K562 (cell line): ENCODE data around the gene MACF1. TPM values are rescaled to one million over a fixed set of nuclear protein-coding genes. Genes with fewer than 3 reads are reported as not detected.

ENCODE experiments used
- CHD1 ChIP-seq: fragments of 200-600 bp; sonication (generic); IDR thresholded peaks from one replicate; pipeline ENCODE4 v1.6.1; 2012; ENCODE audit warnings: mild to moderate bottlenecking, moderate library complexity, low read length, inconsistent platforms
- HLTF ChIP-seq: fragments of 450-650 bp; IDR thresholded peaks from 2 replicates; pipeline ENCODE4 v1.6.1; 2016
- LARP7 ChIP-seq: fragments of 450-650 bp; IDR thresholded peaks from 2 replicates; pipeline ENCODE4 v1.6.1; 2016
- ZMIZ1 ChIP-seq, 2 experiments: fragments of 150-350 bp in 1 of 2; IDR thresholded peaks; 2 replicates each; pipeline ENCODE4 v1.6.1; 2012 to 2016; ENCODE audit warnings: low read depth in 2 of 2, low read length in 2 of 2, mild to moderate bottlenecking in 1 of 2, moderate library complexity in 1 of 2
- ZNF3 ChIP-seq: fragments of 250-450 bp; sonication (Bioruptor Pico); IDR thresholded peaks from 2 replicates; pipeline ENCODE4 v1.5.0; 2021; ENCODE audit warnings: mild to moderate bottlenecking, moderate library complexity
- ZNF668 ChIP-seq: fragments of 250-450 bp; sonication (Bioruptor Pico); IDR thresholded peaks from 2 replicates; pipeline ENCODE4 v1.8.0; 2022; ENCODE audit warnings: mild to moderate bottlenecking, inconsistent platforms
- polyA plus RNA-seq, 8 experiments: library from polyadenylated mRNA; depleted of rRNA in 4 of 8; stranded (reverse) in 5 of 8; unstranded in 3 of 8; fragments of >200 nt; fragmentation: Nextera tagmentation in 2 of 8; fragmentation: Illumina TruSeq in 1 of 8; extraction: Ambion mirVana in 2 of 8; extraction: Trizol in 1 of 8; gene quantifications; 2 replicates each; pipeline versions ENCODE4 v1.2.1 to v1.2.3, GENCODE V29; 2011 to 2014; ENCODE audit warnings: inconsistent platforms in 1 of 8, missing spikeins in 1 of 8
- total RNA-seq, 7 experiments: library from RNA; depleted of rRNA in 6 of 7; stranded (reverse); fragments of >200 nt in 6 of 7; fragmentation: Illumina TruSeq in 2 of 7; extraction: Trizol in 2 of 7; gene quantifications; 2 replicates each; pipeline versions ENCODE4 v1.2.1 to v1.2.3, GENCODE V29; 2011 to 2021; ENCODE audit warnings: low replicate concordance in 1 of 7
- TF ChIP-seq, protein P1 (sequence below), 2 experiments: fragments of 450-650 bp in 1 of 2; sonication (generic) in 1 of 2; formaldehyde crosslinking in 1 of 2; IDR thresholded peaks; 2 replicates each; pipeline versions ENCODE4 v1.7.1 to v1.9.0; 2016 to 2022; ENCODE audit warnings: inconsistent platforms in 1 of 2, mild to moderate bottlenecking in 1 of 2, missing genetic modification reagents in 1 of 2

The MACF1 gene
- total and polyA plus RNA-seq, 9 of the 15 experiments (the other 6 are each of a cell fraction or from before 2014, with no cell fraction given), result 13.2 to 232 (median 112) TPM

GRCh38 chr1:39170731-39171667, 33.5 kb upstream of the MACF1 start (continued):
- TF ChIP-seq ZMIZ1 (IDR thresholded peaks at IDR 0.05; ENCODE audit: low read depth in 2 of 2, low read length in 2 of 2) (no peak), LARP7 (0 out of 2 replicates have a peak, but pooled peaks have one; percentile 41), HLTF (no peak), ZNF3 (no peak), ZNF668 (CRISPR knock-in tag) (0 out of 2 replicates have a peak, but pooled peaks have one; percentile 13), CHD1 (no peak)
- TF ChIP-seq, protein P1, sequence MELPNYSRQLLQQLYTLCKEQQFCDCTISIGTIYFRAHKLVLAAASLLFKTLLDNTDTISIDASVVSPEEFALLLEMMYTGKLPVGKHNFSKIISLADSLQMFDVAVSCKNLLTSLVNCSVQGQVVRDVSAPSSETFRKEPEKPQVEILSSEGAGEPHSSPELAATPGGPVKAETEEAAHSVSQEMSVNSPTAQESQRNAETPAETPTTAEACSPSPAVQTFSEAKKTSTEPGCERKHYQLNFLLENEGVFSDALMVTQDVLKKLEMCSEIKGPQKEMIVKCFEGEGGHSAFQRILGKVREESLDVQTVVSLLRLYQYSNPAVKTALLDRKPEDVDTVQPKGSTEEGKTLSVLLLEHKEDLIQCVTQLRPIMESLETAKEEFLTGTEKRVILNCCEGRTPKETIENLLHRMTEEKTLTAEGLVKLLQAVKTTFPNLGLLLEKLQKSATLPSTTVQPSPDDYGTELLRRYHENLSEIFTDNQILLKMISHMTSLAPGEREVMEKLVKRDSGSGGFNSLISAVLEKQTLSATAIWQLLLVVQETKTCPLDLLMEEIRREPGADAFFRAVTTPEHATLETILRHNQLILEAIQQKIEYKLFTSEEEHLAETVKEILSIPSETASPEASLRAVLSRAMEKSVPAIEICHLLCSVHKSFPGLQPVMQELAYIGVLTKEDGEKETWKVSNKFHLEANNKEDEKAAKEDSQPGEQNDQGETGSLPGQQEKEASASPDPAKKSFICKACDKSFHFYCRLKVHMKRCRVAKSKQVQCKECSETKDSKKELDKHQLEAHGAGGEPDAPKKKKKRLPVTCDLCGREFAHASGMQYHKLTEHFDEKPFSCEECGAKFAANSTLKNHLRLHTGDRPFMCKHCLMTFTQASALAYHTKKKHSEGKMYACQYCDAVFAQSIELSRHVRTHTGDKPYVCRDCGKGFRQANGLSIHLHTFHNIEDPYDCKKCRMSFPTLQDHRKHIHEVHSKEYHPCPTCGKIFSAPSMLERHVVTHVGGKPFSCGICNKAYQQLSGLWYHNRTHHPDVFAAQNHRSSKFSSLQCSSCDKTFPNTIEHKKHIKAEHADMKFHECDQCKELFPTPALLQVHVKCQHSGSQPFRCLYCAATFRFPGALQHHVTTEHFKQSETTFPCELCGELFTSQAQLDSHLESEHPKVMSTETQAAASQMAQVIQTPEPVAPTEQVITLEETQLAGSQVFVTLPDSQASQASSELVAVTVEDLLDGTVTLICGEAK (IDR thresholded peaks at IDR 0.05), result no peak
- TF ChIP-seq, protein P1 (CRISPR knock-in tag; IDR thresholded peaks at IDR 0.05), result no peak
